HG02588 (cell line): Measurements from ENCODE around the gene TSFM.

Experiments
- ATAC-seq: cut with Tn5 transposase; IDR thresholded peaks from one replicate; pipeline ENCODE4 v1.9.1; 2021; ENCODE audit warnings: mild to moderate bottlenecking, moderate library complexity; ENCODE audit not compliant: unreplicated experiment

Gene TSFM

GRCh38 chr12:57782608-57783465 is at the start of gene TSFM:
Gene TSFM (plus strand): TSS chr12:57782787. CDS start chr12:57782802, 15 bp downstream.
- ATAC-seq: peak; percentile 87

GRCh38 chr12:57733928-57734327 is 48.7 kb upstream of the TSFM start:
- no peak for ATAC-seq

GRCh38 chr12:57734591-57734990 is 48.0 kb upstream of the TSFM start:
- ATAC-seq: no peak

GRCh38 chr12:57735198-57735855 is 47.3 kb upstream of the TSFM start:
- no peak for ATAC-seq

GRCh38 chr12:57735952-57736740 is 46.4 kb upstream of the TSFM start:
- ATAC-seq: no peak

- no peak for ATAC-seq
Observed at GRCh38 chr12:57736741-57737466, 45.7 kb upstream of the TSFM start.

GRCh38 chr12:57737467-57738460 is 44.8 kb upstream of the TSFM start:
- ATAC-seq: no peak

- no peak for ATAC-seq
Observed at GRCh38 chr12:57738661-57739237, 43.8 kb upstream of the TSFM start, which contains the start of gene AGAP2. Gene AGAP2 (minus strand): TSS chr12:57738742. CDS start chr12:57738246, 496 bp downstream.

- ATAC-seq: no peak
Observed at GRCh38 chr12:57739387-57739786, 43.2 kb upstream of the TSFM start.

- no peak for ATAC-seq
Observed at GRCh38 chr12:57739914-57740538, 42.6 kb upstream of the TSFM start.

- ATAC-seq: peak; percentile 34
Observed at GRCh38 chr12:57740656-57741412, 41.8 kb upstream of the TSFM start.

- no peak for ATAC-seq
Observed at GRCh38 chr12:57741413-57741789, 41.2 kb upstream of the TSFM start.

- peak; percentile 55 for ATAC-seq
Observed at GRCh38 chr12:57741844-57742738, 40.5 kb upstream of the TSFM start.

- ATAC-seq: no peak
Observed at GRCh38 chr12:57743769-57744168, 38.8 kb upstream of the TSFM start.

- ATAC-seq: peak; percentile 32
Observed at GRCh38 chr12:57744194-57744776, 38.3 kb upstream of the TSFM start.

- peak; percentile 78 for ATAC-seq
Observed at GRCh38 chr12:57744777-57745484, 37.7 kb upstream of the TSFM start, which contains the start of gene TSPAN31. Gene TSPAN31 (plus strand): TSS chr12:57745039. CDS start chr12:57745155, 116 bp downstream.
